Measurements from ENCODE around the gene TTC9B. TPM values are rescaled to one million over a fixed set of nuclear protein-coding genes. Genes with fewer than 3 reads are reported as not detected.

Gene TTC9B
- total RNA-seq, 4 donors from 2014 or later, result not detected

DNA sequence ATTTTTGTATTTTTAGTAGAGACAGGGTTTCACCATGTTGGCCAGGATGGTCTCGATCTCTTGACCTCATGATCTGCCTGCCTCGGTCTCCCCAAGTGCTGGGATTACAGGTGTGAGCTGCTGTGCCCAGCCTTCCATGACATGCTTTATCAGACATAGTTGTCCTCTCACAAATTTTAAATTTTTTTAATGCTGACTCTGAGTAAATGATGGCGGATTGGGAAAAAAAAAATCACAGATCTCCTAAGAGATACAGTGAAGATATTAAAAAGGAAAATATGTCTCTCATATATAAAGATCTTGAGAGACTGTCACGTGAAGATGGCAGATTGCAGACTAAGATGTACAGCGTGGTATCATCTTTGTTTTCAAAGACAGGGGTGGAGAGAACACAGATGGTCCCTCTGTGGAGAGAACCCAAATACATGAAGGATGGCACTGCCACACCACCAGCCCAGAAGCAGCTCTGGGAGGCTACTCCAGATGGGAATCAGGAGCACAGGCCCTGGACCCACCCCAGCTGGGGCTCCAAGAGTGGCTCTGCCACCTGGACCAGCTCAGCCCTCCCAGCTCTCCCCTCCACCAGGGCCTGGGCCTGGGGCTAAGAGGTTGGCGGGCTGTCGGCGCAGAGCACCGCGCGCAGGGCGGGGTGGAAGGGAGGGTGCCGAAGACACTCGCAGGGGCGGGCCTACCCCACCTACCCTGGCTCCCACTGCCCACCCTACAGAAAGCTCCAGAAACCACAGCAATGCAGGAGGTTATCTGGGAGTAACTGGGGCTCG lies 28.3 kb upstream of the TTC9B start:
- no peak overlapping the region for H3K4me3 ChIP-seq
- no peak for DNase-seq (ENCODE audit: extremely low spot score)
- 93% methylated on average over 16 of the region's 16 CpGs for WGBS
- H3K36me3 ChIP-seq, result peaks cover 14 to 40% (median 27%) of the 10 kb centered on the region in 4 donors
- H3K27me3 ChIP-seq, result no peaks in the 10 kb centered on the region
- intact Hi-C loops (cut with DNase I), result no loop called here
- peaks cover 32 to 60% (median 48%) of the 10 kb centered on the region in 4 donors for H3K4me1 ChIP-seq
- no peak overlapping the region for H3K27ac ChIP-seq (replicated peaks in 1 of 4)
- H3K9me3 ChIP-seq, result no peaks in the 10 kb centered on the region
- TF ChIP-seq CTCF (IDR thresholded peaks at IDR 0.05), result no peak
- TF ChIP-seq EP300 (IDR thresholded peaks at IDR 0.05), result no peak
- no peak for TF ChIP-seq POLR2A (IDR thresholded peaks at IDR 0.05; ENCODE audit: low read depth)
- no peak for TF ChIP-seq POLR2AphosphoS5 (IDR thresholded peaks at IDR 0.05)

GRCh38 chr19:40245506-40246128 lies 27.4 kb upstream of the TTC9B start:
- Histone ChIP-seq H3K27ac (replicated peaks in 1 of 4) (no peak overlapping the region), H3K27me3 (no peaks in the 10 kb centered on the region), H3K4me1 (peaks cover 33 to 62% (median 50%) of the 10 kb centered on the region in 4 donors), H3K4me3 (no peak overlapping the region), H3K9me3 (no peaks in the 10 kb centered on the region), H3K36me3 (peaks cover 17 to 49% (median 33%) of the 10 kb centered on the region in 4 donors)
- intact Hi-C loops (cut with DNase I), result no loop called here
- TF ChIP-seq POLR2A (IDR thresholded peaks at IDR 0.05; ENCODE audit: low read depth) (no peak), CTCF (IDR thresholded peaks at IDR 0.05) (no peak), POLR2AphosphoS5 (IDR thresholded peaks at IDR 0.05) (no peak), EP300 (IDR thresholded peaks at IDR 0.05) (no peak)
- 70% methylated on average over 6 of the region's 9 CpGs for WGBS
- DNase-seq (ENCODE audit: extremely low spot score), result no peak

GRCh38 chr19:40244579-40245317 lies 26.6 kb upstream of the TTC9B start:
- Histone ChIP-seq H3K27me3 (no peaks in the 10 kb centered on the region), H3K36me3 (peaks cover 23 to 51% (median 35%) of the 10 kb centered on the region in 4 donors), H3K4me1 (peaks cover 33 to 62% (median 50%) of the 10 kb centered on the region in 4 donors), H3K9me3 (no peaks in the 10 kb centered on the region), H3K27ac (replicated peaks in 1 of 4) (no peak overlapping the region), H3K4me3 (no peak overlapping the region)
- intact Hi-C loops (cut with DNase I), result no loop called here
- 53% methylated on average over 11 of the region's 12 CpGs for WGBS
- no peak for DNase-seq (ENCODE audit: extremely low spot score)
- TF ChIP-seq CTCF (IDR thresholded peaks at IDR 0.05) (no peak), POLR2AphosphoS5 (IDR thresholded peaks at IDR 0.05) (no peak), POLR2A (IDR thresholded peaks at IDR 0.05; ENCODE audit: low read depth) (no peak), EP300 (IDR thresholded peaks at IDR 0.05) (no peak)

GRCh38 chr19:40243181-40243580 lies 25.0 kb upstream of the TTC9B start:
- DNase-seq (ENCODE audit: extremely low spot score), result no peak
- Histone ChIP-seq H3K27ac (replicated peaks in 1 of 4) (no peak overlapping the region), H3K4me1 (peaks cover 33 to 55% (median 50%) of the 10 kb centered on the region in 4 donors), H3K27me3 (no peaks in the 10 kb centered on the region), H3K36me3 (peaks cover 35 to 55% (median 44%) of the 10 kb centered on the region in 4 donors), H3K4me3 (no peak overlapping the region), H3K9me3 (no peaks in the 10 kb centered on the region)
- TF ChIP-seq POLR2AphosphoS5 (IDR thresholded peaks at IDR 0.05) (no peak), POLR2A (IDR thresholded peaks at IDR 0.05; ENCODE audit: low read depth) (no peak), CTCF (IDR thresholded peaks at IDR 0.05) (no peak), EP300 (IDR thresholded peaks at IDR 0.05) (no peak)
- 100% methylated on average over 2 of the region's 2 CpGs for WGBS
- intact Hi-C loops (cut with DNase I), result no loop called here
